Duodenal mucosa (tissue), 2 donors: ENCODE results near the gene KPNA5.
A peak's percentile ranks its signal among the peaks of the same experiment; 100 is the strongest.
"Not testable (repeated sequence)": the region's sequence is repeated elsewhere in the genome, so short reads cannot be mapped to it uniquely, and the experiment has no call there.

Experiments
- H3K27ac ChIP-seq: one replicate; pipeline ENCODE4 v1.7.0; 2013; ENCODE audit warnings: low read depth, low read length
- H3K27me3 ChIP-seq, 2 donors: one replicate each; pipeline ENCODE4 v1.7.0; 2013; ENCODE audit warnings: low read length in 2 of 2, control low read depth in 1 of 2; ENCODE audit not compliant: insufficient read depth in 2 of 2, control insufficient read depth in 1 of 2
- H3K36me3 ChIP-seq, 2 donors: one replicate each; pipeline ENCODE4 v1.7.0; 2013; ENCODE audit warnings: low read length in 2 of 2, control low read depth in 1 of 2; ENCODE audit not compliant: insufficient read depth in 2 of 2, control insufficient read depth in 1 of 2
- H3K4me1 ChIP-seq, 2 donors: one replicate each; pipeline ENCODE4 v1.7.0; 2013; ENCODE audit warnings: low read length in 2 of 2, control low read depth in 1 of 2; ENCODE audit not compliant: insufficient read depth in 2 of 2, control insufficient read depth in 1 of 2
- H3K4me3 ChIP-seq, 2 donors: one replicate each; pipeline ENCODE4 v1.7.0; 2013; ENCODE audit warnings: low read length in 2 of 2, low read depth in 1 of 2
- H3K9ac ChIP-seq, 2 donors: one replicate each; pipeline ENCODE4 v1.7.0; 2013; ENCODE audit warnings: low read length in 2 of 2, low read depth in 1 of 2
- H3K9me3 ChIP-seq, 2 donors: one replicate each; pipeline ENCODE4 v1.7.0; 2013; ENCODE audit warnings: low read length in 2 of 2, control low read depth in 1 of 2; ENCODE audit not compliant: control insufficient read depth in 1 of 2

KPNA5 gene

DNA sequence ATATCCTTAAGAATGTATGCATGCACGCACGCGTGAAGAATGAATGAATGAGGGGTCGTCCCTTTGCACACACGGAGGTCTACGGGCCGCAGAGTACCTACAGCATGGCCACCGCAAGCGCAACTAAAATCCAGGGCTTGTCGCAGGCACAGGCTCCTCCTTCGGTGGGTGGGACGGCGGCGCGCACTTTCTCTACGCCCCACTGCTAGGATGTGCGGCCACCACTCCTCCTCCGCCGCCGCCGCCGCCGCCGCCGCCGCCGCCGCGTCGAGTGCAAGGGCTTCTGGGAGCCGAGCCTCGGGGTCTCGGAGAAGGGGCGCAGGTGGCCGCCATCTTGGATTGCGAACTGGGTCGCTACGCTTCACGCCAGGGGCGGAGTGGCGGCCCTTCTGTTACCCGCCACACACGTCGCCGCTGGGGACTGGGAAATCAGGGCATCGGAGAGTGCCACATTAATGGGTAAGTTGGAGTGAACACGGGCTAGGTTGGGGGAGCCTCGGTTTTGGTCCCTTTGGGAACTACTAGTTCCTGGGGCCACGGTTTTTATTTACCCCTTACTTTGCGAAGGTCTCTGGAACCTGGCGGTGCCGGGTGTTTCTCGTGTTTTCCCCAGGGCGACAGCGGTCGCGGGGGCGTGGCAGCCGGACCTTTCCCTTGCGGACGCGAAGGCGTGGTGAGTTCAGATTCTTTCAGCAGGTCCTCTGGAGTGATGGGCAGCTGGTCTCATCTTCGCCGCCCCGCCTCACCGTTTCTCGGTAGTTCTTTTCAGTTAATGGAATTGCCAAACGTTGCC lies at the start of gene KPNA5:
TSS of gene KPNA5 (plus strand) at position 332 of the 793 bp plus-strand sequence. CDS start at position 456, 124 bp downstream.
- peak within 1 kb of the TSS; percentile 70 to 95 for H3K9ac ChIP-seq
- H3K36me3 ChIP-seq: peaks cover 0 to 6% of the 10 kb centered on the region in 2 donors
- H3K27ac ChIP-seq: peak within 1 kb of the TSS; percentile 75
- H3K4me1 ChIP-seq: peaks cover 0 to 10% of the 10 kb centered on the region in 2 donors
- H3K9me3 ChIP-seq: no peaks in the 10 kb centered on the region
- H3K27me3 ChIP-seq: no peaks in the 10 kb centered on the region
- H3K4me3 ChIP-seq: peak within 1 kb of the TSS; percentile 94 to 99

DNA sequence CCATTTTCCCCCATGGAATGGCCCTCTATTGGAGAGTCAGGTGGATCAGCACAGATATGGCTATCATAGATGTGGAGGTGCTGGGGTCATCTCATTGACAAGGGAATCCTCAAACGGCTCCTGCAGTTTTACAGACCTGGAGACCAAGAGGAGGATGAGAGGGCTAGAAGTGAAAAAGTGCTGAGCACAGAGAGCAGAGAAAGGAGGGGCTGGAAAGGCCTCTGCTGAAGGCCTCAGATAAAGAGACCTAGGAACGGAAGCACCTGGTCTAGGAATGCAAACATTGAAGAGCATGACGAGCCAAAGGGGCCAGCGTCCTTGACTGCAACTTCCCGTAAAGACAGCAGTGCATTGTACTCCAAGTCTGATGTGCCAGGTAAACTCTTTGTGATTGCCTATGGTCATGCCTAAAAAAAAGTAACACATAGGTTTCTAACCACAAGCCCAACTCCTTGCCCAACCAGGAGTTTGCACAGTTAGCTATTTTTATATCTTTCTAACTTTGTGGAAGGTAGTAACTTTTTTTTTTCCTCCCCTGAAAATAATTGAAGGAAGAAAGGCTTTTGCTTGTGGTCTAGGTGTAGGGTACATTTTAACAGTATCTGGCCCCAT lies 49.5 kb upstream of the KPNA5 start:
- H3K36me3 ChIP-seq: peaks cover 2 to 12% of the 10 kb centered on the region in 2 donors
- no peak overlapping the region for H3K27ac ChIP-seq
- H3K9ac ChIP-seq: no peak overlapping the region
- H3K27me3 ChIP-seq: no peaks in the 10 kb centered on the region
- no peaks in the 10 kb centered on the region for H3K4me1 ChIP-seq
- H3K4me3 ChIP-seq: no peak overlapping the region
- no peaks in the 10 kb centered on the region for H3K9me3 ChIP-seq

GRCh38 chr6:116633685-116634084 lies 47.3 kb upstream of the KPNA5 start:
- H3K4me3 ChIP-seq: no peak overlapping the region
- H3K27me3 ChIP-seq: no peaks in the 10 kb centered on the region
- H3K9me3 ChIP-seq: no peaks in the 10 kb centered on the region
- peaks cover 0 to 12% of the 10 kb centered on the region in 2 donors for H3K36me3 ChIP-seq
- no peak overlapping the region for H3K9ac ChIP-seq
- no peaks in the 10 kb centered on the region for H3K4me1 ChIP-seq
- no peak overlapping the region for H3K27ac ChIP-seq

- Histone ChIP-seq H3K36me3 (peaks cover 0 to 12% of the 10 kb centered on the region in 2 donors), H3K27me3 (no peaks in the 10 kb centered on the region), H3K27ac (no peak overlapping the region), H3K4me1 (peaks cover 0 to 8% of the 10 kb centered on the region in 2 donors), H3K9me3 (no peaks in the 10 kb centered on the region), H3K4me3 (no peak overlapping the region), H3K9ac (no peak overlapping the region)
Observed at GRCh38 chr6:116648156-116648555, 32.9 kb upstream of the KPNA5 start.

DNA sequence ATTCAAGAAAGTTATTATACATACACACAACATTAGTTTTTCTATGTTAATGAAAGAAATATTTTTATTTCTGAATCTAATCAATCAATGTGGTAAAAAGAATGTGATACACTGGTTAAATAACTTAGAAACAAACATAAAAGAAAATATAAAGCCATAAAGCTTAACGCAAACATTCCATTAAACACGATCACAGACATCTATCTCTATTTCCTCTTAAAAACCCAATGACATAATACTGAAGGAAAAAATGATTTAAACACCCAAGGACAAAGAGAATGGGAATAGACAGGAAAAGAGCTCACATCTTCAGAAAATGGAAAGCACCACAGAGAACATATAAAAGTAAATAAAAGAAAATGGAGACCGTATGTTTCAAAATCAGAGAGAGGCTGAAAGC lies 31.9 kb upstream of the KPNA5 start:
- Histone ChIP-seq H3K36me3 (peaks cover 0 to 12% of the 10 kb centered on the region in 2 donors), H3K27ac (no peak overlapping the region)

GRCh38 chr6:116651916-116652315 lies 29.1 kb upstream of the KPNA5 start:
- Histone ChIP-seq H3K4me3 (no peak overlapping the region), H3K4me1 (peaks cover 0 to 8% of the 10 kb centered on the region in 2 donors), H3K36me3 (peaks cover 7 to 16% of the 10 kb centered on the region in 2 donors), H3K9ac (no peak overlapping the region), H3K27me3 (no peaks in the 10 kb centered on the region), H3K27ac (no peak overlapping the region), H3K9me3 (no peaks in the 10 kb centered on the region)

More for the DNA sequence above, 31.9 kb upstream of the KPNA5 start:
- H3K4me1 ChIP-seq: peaks cover 0 to 8% of the 10 kb centered on the region in 2 donors
- no peaks in the 10 kb centered on the region for H3K9me3 ChIP-seq
- no peaks in the 10 kb centered on the region for H3K27me3 ChIP-seq
- H3K4me3 ChIP-seq: no peak overlapping the region
- H3K9ac ChIP-seq: no peak overlapping the region

- H3K4me1 ChIP-seq: peaks cover 8 to 12% of the 10 kb centered on the region in 2 donors
- no peak overlapping the region for H3K9ac ChIP-seq
- no peak overlapping the region for H3K4me3 ChIP-seq
- H3K36me3 ChIP-seq: peaks cover 9 to 16% of the 10 kb centered on the region in 2 donors
- H3K9me3 ChIP-seq: no peaks in the 10 kb centered on the region
- no peaks in the 10 kb centered on the region for H3K27me3 ChIP-seq
- no peak overlapping the region for H3K27ac ChIP-seq
Observed at GRCh38 chr6:116661594-116661993, 19.4 kb upstream of the KPNA5 start.

- peaks cover 5 to 13% of the 10 kb centered on the region in 2 donors for H3K36me3 ChIP-seq
- H3K27ac ChIP-seq: no peak overlapping the region
- H3K27me3 ChIP-seq: no peaks in the 10 kb centered on the region
- H3K9ac ChIP-seq: no peak overlapping the region
- no peaks in the 10 kb centered on the region for H3K9me3 ChIP-seq
- H3K4me3 ChIP-seq: no peak overlapping the region
- peaks cover 8 to 18% of the 10 kb centered on the region in 2 donors for H3K4me1 ChIP-seq
Observed at GRCh38 chr6:116662202-116662601, 18.8 kb upstream of the KPNA5 start.

GRCh38 chr6:116663308-116663707 lies 17.7 kb upstream of the KPNA5 start:
- no peak overlapping the region for H3K27ac ChIP-seq
- peaks cover 4 to 10% of the 10 kb centered on the region in 2 donors for H3K36me3 ChIP-seq
- H3K9me3 ChIP-seq: no peaks in the 10 kb centered on the region
- no peaks in the 10 kb centered on the region for H3K27me3 ChIP-seq
- no peak overlapping the region for H3K9ac ChIP-seq
- peaks cover 14 to 18% of the 10 kb centered on the region in 2 donors for H3K4me1 ChIP-seq
- no peak overlapping the region for H3K4me3 ChIP-seq

GRCh38 chr6:116664169-116664568 lies 16.8 kb upstream of the KPNA5 start:
- H3K9me3 ChIP-seq, H3K27ac ChIP-seq, H3K27me3 ChIP-seq, H3K9ac ChIP-seq, H3K4me3 ChIP-seq, H3K36me3 ChIP-seq: not testable (repeated sequence)
- peaks cover 14 to 18% of the 10 kb centered on the region in 2 donors for H3K4me1 ChIP-seq
